ENCODE measurements around the gene KRTAP4-9. TPM values are rescaled to one million over a fixed set of nuclear protein-coding genes. Genes with fewer than 3 reads are reported as not detected.

Gene KRTAP4-9
- not detected for total RNA-seq

DNA sequence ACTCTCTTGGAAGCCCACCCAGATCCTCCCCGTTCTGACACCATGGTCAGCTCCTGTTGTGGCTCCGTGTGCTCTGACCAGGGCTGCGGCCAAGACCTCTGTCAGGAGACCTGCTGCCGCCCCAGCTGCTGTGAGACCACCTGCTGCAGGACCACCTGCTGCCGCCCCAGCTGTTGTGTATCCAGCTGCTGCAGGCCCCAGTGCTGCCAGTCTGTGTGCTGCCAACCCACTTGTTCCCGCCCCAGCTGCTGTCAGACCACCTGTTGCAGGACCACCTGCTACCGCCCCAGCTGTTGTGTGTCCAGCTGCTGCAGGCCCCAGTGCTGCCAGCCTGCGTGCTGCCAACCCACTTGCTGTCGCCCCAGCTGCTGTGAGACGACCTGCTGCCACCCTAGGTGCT lies at the start of gene KRTAP4-9:
Gene KRTAP4-9 (plus strand): TSS at position 43 of the 400 bp plus-strand sequence. CDS start 0 bp downstream, at position 43.

DNA sequence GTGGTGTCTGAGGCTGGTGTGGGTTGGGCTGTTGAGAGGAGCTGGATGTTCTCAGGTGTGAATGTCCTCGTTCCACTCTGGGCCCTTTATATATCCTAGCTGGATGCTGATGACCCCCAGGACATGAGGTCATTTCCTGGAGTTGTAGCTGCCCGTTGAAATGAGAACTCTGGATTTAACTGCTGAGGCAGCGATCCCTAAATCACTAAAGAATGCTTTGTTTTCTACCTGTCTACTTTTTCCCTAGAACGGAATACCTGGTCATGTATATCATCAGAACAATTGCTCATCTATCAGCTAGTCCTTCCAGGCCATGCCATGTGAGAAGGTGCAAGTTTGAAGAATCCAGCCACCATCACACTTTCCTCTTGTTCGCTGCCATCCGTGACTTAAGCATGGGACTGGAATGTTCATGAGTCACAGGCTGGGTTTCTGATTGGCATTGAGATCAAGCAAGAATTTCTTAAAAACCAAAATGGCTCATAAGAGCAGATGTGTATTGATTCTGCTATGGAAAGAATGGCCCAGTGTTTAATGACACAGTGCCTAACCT lies 45.1 kb upstream of the KRTAP4-9 start, which contains the start of gene KRTAP2-3:
Gene KRTAP2-3 (minus strand): TSS at position 63 of the 553 bp plus-strand sequence. CDS start 64 bp downstream, outside the sequence.

DNA sequence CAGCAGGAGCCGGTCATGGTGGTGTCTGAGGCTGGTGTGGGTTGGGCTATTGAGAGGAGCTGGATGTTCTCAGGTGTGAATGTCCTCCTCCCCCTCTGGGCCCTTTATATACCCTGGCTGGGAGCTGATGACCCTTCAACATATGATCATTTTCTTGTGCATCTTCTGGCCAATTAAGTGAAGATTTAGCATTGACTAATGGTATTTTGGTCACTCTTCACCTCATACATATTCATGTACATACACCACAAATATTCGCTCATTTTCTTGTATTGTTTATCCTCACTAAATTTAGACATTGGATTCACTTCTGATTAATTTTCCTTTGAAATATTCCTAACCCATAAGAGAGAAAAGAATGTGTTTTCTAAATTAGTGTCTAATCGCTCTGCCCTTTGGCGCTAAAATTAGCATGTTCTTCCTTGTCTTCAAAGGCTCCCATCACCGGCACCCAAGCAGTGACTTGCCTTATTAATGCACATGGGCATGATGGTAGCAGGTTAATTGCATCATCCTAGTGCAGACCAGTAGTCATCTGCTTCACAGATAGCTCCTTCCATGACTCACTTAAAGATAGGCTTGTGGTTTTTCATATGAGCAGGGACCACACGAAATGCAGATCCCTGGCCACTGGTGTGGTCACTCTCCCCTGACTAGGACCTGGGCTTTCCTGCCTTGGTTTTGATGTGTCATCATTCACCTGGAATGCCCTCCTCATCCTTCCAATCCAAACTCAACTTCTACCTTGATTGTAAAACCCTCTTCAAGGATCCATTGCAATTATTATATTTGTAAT lies 39.2 kb upstream of the KRTAP4-9 start, which contains the start of gene KRTAP2-4:
Gene KRTAP2-4 (minus strand): TSS at position 51 of the 796 bp plus-strand sequence. CDS start 34 bp downstream, at position 17.

DNA sequence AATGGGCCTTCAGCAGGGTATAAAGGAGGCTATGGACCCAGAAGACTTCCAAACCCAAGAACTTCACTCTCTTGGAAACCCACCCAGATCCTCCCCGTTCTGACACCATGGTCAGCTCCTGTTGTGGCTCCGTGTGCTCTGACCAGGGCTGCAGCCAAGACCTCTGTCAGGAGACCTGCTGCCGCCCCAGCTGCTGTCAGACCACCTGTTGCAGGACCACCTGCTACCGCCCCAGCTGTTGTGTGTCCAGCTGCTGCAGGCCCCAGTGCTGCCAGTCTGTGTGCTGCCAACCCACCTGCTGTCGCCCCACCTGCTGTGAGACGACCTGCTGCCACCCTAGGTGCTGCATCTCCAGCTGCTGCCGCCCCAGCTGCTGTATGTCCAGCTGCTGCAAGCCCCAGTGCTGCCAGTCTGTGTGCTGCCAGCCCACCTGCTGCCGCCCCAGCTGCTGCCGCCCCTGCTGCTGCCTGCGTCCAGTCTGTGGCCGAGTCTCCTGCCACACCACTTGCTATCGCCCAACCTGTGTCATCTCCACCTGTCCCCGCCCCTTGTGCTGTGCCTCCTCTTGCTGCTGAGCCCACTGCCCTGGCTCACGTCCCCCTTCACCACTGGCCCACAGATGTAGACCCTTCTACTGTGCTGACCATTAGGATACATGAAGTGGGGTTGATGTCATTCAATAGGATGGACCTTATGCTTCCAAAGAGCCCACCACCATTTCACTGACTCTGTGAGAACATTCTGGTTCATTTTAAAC lies 20.9 kb upstream of the KRTAP4-9 start, which contains the start of gene KRTAP4-7:
Gene KRTAP4-7 (plus strand): TSS at position 51 of the 757 bp plus-strand sequence. CDS start 57 bp downstream, at position 108.

DNA sequence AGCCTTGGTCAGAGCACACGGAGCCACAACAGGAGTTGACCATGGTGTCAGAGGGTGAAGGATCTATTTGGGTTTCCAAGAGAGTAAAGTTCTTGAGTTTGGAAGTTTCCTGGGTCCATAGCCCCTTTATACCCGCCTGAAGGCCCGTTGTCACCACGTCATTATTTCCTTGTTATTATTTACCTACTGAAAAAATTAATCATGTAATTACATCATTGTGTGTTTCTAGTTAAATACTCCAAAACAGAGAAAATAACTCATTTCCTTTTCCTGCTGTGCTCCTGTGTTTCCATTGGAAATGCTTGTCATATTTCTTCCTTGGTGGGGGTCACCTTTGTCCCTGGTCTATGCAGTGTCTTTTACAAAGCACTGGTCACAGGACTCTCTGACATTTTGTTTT lies 7.1 kb upstream of the KRTAP4-9 start, which contains the start of gene KRTAP4-8:
Gene KRTAP4-8 (minus strand): TSS at position 101 of the 400 bp plus-strand sequence. CDS start 58 bp downstream, at position 43.

DNA sequence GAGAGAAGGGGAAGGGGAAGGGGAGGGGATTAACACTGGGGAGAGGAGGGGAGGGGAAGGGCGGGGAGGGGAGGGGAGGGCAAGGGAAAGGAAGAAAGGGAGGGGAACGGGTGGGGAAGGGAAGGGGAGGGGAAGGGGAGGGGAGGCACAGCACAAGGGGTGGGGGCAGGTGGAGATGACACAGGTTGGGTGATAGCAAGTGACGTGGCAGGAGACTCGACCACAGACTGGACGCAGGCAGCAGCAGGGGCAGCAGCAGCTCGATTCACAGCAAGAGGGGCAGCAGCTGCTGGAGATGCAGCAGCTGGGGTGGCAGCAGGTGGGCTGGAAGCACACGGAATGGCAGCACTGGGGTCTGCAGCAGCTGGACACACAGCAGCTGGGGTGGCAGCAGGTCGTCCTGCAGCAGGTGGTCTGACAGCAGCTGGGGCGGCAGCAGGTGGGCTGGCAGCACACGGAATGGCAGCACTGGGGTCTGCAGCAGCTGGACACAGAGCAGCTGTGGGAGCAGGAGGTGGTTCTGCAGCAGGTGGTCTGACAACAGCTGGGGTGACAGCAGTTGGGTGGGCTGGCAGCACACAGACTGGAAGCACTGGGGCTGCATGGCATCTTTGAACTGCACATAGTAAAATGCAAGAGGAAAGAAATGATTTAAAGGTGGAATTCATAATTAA lies 3.5 kb upstream of the KRTAP4-9 start, which contains the start of gene KRTAP4-16:
Gene KRTAP4-16 (minus strand): TSS at position 624 of the 674 bp plus-strand sequence. CDS start 0 bp downstream, at position 624.

DNA sequence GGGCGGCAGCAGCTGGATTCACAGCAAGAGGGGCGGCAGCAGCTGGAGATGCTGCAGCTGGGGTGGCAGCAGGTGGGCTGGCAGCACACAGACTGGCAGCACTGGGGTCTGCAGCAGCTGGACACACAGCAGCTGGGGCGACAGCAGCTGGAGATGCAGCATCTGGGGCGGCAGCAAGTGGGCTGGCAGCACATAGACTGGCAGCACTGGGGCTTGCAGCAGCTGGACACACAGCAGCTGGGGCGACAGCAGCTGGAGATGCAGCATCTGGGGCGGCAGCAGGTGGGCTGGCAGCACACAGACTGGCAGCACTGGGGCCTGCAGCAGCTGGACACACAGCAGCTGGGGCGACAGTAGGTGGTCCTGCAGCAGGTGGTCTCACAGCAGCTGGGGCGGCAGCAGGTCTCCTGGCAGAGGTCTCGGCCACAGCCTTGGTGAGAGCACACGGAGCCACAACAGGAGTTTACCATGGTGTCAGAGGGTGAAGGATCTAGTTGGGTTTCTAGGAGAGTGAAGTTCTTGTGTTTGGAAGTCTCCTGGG lies 12.7 kb downstream of the KRTAP4-9 start, which contains the start of gene KRTAP4-11:
Gene KRTAP4-11 (minus strand): TSS at position 528 of the 541 bp plus-strand sequence. CDS start 58 bp downstream, at position 470.

DNA sequence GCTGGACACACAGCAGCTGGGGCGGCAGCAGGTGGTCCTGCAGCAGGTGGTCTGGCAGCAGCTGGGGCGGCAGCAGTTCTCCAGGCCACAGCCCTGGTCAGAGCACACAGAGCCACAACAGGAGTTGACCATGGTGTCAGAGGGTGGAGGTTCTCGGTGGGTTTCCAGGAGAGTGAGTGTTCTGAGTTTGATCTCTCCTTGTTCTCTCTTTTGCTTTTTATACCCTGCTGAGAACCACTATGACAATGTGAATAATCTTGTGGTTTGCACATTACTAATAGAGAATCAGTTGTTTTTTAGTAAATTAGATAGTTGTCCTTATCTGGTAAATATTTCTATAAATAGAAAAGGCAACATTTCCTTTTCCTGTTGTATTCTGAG lies 18.8 kb downstream of the KRTAP4-9 start, which contains the start of gene KRTAP4-12:
Gene KRTAP4-12 (minus strand): TSS at position 192 of the 381 bp plus-strand sequence. CDS start 60 bp downstream, at position 132.

DNA sequence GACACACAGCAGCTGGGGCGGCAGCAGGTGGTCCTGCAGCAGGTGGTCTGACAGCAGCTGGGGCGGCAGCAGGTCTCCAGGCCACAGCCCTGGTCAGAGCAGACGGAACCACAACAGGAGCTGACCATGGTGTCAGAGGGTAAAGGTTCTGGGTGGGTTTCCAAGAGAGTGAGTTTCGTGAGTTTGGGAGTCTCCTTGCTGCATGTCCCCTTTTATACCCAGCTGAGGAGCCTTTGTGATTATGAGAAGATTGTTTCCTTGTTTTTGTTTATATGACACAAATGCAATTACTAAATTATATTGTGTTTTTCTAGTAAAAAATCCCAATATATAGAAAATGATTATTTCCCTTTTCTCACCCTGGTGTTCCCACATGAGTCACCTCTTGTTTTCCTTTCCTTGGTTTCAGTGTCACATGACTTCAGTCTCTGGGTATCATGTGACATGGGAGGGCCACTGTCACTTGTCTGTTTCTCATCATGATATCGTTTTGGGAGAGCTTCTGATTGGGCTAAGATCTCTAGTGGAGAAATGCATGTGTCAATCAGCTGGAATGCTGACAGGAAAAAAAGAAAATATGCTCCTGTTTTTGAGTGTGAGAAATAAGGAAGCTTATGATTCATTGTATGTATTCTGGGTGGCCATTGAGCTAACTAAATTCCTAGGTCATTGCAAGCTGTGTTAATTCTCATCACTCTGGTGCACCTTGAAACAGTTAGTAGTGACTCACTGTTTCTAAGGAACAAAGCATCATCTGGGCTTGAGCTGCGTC lies 35.4 kb downstream of the KRTAP4-9 start, which contains the start of gene KRTAP4-6:
Gene KRTAP4-6 (minus strand): TSS at position 185 of the 772 bp plus-strand sequence. CDS start 57 bp downstream, at position 128.

DNA sequence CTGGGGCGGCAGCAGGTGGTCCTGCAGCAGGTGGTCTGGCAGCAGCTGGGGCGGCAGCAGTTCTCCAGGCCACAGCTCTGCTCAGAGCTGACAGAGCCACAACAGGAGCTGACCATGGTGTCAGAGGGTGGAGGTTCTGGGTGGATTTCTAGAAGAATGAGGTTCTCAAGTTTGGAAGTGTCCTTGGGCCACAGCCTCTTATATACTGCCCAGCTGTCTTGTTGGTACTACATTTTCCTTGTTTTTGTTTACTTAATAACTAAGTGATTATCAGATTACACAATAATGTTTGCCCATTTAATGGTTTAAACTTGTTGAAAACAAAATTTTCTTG lies 44.4 kb downstream of the KRTAP4-9 start, which contains the start of gene KRTAP4-5:
Gene KRTAP4-5 (minus strand): TSS at position 174 of the 334 bp plus-strand sequence. CDS start 58 bp downstream, at position 116.

Other genes starting within 250 kb of the KRTAP4-9 start
- gene KRT12, start 238.2 kb upstream of the KRTAP4-9 start, total RNA-seq = not detected
- gene KRT20, start 220.1 kb upstream of the KRTAP4-9 start, total RNA-seq = not detected
- gene KRT23, start 167.7 kb upstream of the KRTAP4-9 start, total RNA-seq = 0.46 TPM
- gene KRT39, start 138.4 kb upstream of the KRTAP4-9 start, total RNA-seq = not detected
- not detected for gene KRT40, start 121.1 kb upstream of the KRTAP4-9 start, total RNA-seq
- not detected for gene KRTAP3-3, start 111.2 kb upstream of the KRTAP4-9 start, total RNA-seq
- gene KRTAP3-2, start 105.5 kb upstream of the KRTAP4-9 start, total RNA-seq = not detected
- gene KRTAP3-1, start 96.3 kb upstream of the KRTAP4-9 start, total RNA-seq = not detected
- gene KRTAP1-5, start 78.2 kb upstream of the KRTAP4-9 start, total RNA-seq = not detected
- gene KRTAP1-4, start 75.2 kb upstream of the KRTAP4-9 start, total RNA-seq = not detected
- not detected for gene KRTAP1-3, start 70.5 kb upstream of the KRTAP4-9 start, total RNA-seq
- not detected for gene KRTAP1-1, start 63.9 kb upstream of the KRTAP4-9 start, total RNA-seq
- not detected for gene KRTAP2-1, start 58.1 kb upstream of the KRTAP4-9 start, total RNA-seq
- gene KRTAP2-2, start 50.2 kb upstream of the KRTAP4-9 start, total RNA-seq = not detected
- not detected for gene KRTAP2-3, start 45.3 kb upstream of the KRTAP4-9 start, total RNA-seq
- not detected for gene KRTAP2-4, start 39.5 kb upstream of the KRTAP4-9 start, total RNA-seq
- not detected for gene KRTAP4-7, start 21.2 kb upstream of the KRTAP4-9 start, total RNA-seq
- gene KRTAP4-8, start 7.2 kb upstream of the KRTAP4-9 start, total RNA-seq = not detected
- gene KRTAP4-16, start 3.2 kb upstream of the KRTAP4-9 start, total RNA-seq = not detected
- gene KRTAP4-11, start 13.0 kb downstream of the KRTAP4-9 start, total RNA-seq = not detected
- gene KRTAP4-12, start 18.8 kb downstream of the KRTAP4-9 start, total RNA-seq = not detected
- not detected for gene KRTAP4-6, start 35.2 kb downstream of the KRTAP4-9 start, total RNA-seq
- gene KRTAP4-5, start 44.4 kb downstream of the KRTAP4-9 start, total RNA-seq = not detected
- not detected for gene KRTAP4-4, start 55.4 kb downstream of the KRTAP4-9 start, total RNA-seq
- gene KRTAP4-3, start 62.8 kb downstream of the KRTAP4-9 start, total RNA-seq = not detected
- gene KRTAP4-2, start 72.8 kb downstream of the KRTAP4-9 start, total RNA-seq = not detected
- gene KRTAP4-1, start 79.5 kb downstream of the KRTAP4-9 start, total RNA-seq = not detected
- not detected for gene KRTAP9-1, start 84.5 kb downstream of the KRTAP4-9 start, total RNA-seq
- gene KRTAP9-2, start 121.3 kb downstream of the KRTAP4-9 start, total RNA-seq = not detected
- not detected for gene KRTAP9-3, start 127.1 kb downstream of the KRTAP4-9 start, total RNA-seq
- not detected for gene KRTAP9-8, start 132.6 kb downstream of the KRTAP4-9 start, total RNA-seq
- not detected for gene KRTAP9-4, start 144.3 kb downstream of the KRTAP4-9 start, total RNA-seq
- gene KRTAP9-9, start 150.0 kb downstream of the KRTAP4-9 start, total RNA-seq = not detected
- gene KRTAP9-6, start 160.0 kb downstream of the KRTAP4-9 start, total RNA-seq = not detected
- not detected for gene KRTAP9-7, start 170.3 kb downstream of the KRTAP4-9 start, total RNA-seq
- gene KRTAP29-1, start 197.5 kb downstream of the KRTAP4-9 start, total RNA-seq = not detected
- not detected for gene KRTAP16-1, start 203.9 kb downstream of the KRTAP4-9 start, total RNA-seq
- gene KRTAP17-1, start 210.3 kb downstream of the KRTAP4-9 start, total RNA-seq = not detected
- not detected for gene KRT33A, start 245.4 kb downstream of the KRTAP4-9 start, total RNA-seq

All from diencephalon (tissue), 1 donor.